ENCODE measurements around the gene CUX1. TPM values are rescaled to one million over a fixed set of nuclear protein-coding genes. Genes with fewer than 3 reads are reported as not detected.
A peak's percentile ranks its signal among the peaks of the same experiment; 100 is the strongest.

Gene CUX1
- total RNA-seq, 4 donors from 2014 or later = 93.8 to 156 (median 112) TPM

DNA sequence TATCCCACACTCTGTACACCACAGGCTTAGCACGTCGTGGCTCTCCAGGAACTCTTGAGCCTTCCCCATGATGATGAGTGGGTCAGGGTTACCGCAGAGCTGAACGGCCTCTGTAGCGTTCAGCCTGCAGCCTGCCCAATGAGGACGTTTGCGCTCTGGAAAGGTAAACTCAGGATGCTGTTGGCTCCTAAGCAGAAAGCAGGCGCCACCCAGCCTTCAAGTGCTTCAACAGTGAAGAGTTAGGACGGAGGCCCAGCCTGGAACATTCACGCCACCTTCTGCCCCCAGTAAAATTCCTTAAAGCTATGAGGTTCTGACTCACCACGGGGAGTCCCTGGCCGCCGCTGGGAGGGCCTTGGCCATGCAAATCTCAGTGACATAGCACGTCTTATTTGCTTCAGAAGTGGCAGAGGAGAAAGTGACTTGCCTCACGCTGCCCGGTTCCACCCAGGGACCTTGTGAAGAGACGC lies 307.7 kb downstream of the CUX1 start:
- peak; percentile 94 to 95 for DNase-seq
- no peaks in the 10 kb centered on the region for H3K27me3 ChIP-seq
- WGBS, 2 donors = 28 to 30% methylated on average over 16 to 17 of the region's 17 CpGs
- no peaks in the 10 kb centered on the region for H3K9me3 ChIP-seq
- TF ChIP-seq, protein P1, sequence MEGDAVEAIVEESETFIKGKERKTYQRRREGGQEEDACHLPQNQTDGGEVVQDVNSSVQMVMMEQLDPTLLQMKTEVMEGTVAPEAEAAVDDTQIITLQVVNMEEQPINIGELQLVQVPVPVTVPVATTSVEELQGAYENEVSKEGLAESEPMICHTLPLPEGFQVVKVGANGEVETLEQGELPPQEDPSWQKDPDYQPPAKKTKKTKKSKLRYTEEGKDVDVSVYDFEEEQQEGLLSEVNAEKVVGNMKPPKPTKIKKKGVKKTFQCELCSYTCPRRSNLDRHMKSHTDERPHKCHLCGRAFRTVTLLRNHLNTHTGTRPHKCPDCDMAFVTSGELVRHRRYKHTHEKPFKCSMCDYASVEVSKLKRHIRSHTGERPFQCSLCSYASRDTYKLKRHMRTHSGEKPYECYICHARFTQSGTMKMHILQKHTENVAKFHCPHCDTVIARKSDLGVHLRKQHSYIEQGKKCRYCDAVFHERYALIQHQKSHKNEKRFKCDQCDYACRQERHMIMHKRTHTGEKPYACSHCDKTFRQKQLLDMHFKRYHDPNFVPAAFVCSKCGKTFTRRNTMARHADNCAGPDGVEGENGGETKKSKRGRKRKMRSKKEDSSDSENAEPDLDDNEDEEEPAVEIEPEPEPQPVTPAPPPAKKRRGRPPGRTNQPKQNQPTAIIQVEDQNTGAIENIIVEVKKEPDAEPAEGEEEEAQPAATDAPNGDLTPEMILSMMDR (IDR thresholded peaks at IDR 0.05) = peak in 3 of 6 experiments; percentile 28 to 47 (median 31)
- TF ChIP-seq POLR2A (IDR thresholded peaks at IDR 0.05) = peak in 1 of 2 donors; percentile 45
- no peak overlapping the region for H3K4me3 ChIP-seq (replicated peaks in 1 of 3)
- intact Hi-C loops (cut with DNase I) = no loop called here
- H3K27ac ChIP-seq = peak overlapping the region; percentile 43 to 64 (median 60)
- no peaks in the 10 kb centered on the region for H3K36me3 ChIP-seq
- H3K4me1 ChIP-seq = peaks cover 6 to 35% of the 10 kb centered on the region in 2 donors

DNA sequence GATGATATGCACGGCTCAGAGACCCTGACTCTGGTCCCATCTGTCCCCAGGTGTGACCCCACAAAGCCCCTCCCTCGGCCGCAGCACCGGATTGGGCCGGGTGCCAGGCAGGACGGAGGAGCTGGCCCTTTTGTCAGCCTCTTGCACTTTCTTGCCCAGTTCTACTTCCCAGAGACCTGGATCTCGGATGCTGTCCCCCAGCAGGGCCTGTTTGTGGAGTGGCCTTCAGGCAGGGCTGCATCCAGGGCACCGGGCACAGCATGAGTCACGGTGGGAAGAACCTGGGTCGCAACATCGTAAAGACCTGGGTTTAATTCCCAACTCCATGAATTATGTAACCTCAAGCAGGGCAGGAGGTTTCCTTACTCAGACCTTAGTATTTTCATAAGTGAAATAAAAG lies 310.9 kb downstream of the CUX1 start:
- 76 to 81% methylated on average over 6 to 11 of the region's 11 CpGs for WGBS, 2 donors
- H3K27ac ChIP-seq = no peak overlapping the region
- H3K36me3 ChIP-seq = no peaks in the 10 kb centered on the region
- H3K9me3 ChIP-seq = no peaks in the 10 kb centered on the region
- no peak overlapping the region for H3K4me3 ChIP-seq (replicated peaks in 1 of 3)
- intact Hi-C loops (cut with DNase I) = no loop called here
- peaks cover 0 to 12% of the 10 kb centered on the region in 2 donors for H3K4me1 ChIP-seq
- no peak for TF ChIP-seq POLR2A (IDR thresholded peaks at IDR 0.05)
- TF ChIP-seq, protein P1 (IDR thresholded peaks at IDR 0.05) = no peak
- H3K27me3 ChIP-seq = no peaks in the 10 kb centered on the region
- no peak for DNase-seq

DNA sequence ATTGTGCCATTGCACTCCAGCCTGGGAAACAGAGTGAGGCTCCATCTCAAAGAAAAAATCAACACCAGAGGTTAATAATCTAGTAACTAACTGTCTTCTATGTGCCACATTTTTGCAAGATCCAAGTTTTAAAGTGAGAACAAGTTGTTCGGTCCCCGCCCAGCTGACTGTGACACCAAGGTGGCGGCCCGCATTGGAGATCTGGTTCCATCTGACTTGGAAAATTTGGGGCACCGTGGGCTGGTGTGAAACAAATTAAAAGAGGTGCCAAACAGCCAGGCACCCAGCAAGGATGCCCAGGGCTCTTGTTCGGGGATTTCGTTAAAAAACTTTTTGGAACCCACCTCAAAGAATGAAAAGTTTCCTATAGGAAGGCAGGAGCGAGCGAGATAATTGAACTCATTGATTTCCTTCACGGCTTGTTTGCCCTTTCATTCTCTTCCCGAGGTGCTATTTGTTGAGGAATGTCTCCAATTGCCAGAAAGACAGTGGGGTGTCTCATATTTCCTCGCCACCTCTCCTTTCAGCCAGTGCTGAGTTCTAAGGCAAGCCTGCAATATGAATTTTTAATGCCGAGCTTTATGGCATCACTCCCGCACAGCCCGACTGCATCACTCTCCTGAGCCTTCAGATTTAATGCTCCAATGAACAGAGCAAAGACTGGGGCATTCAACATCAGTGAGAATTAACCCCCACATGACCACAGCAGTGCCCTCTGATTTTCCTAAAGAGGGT lies 312.4 kb downstream of the CUX1 start:
- no peak overlapping the region for H3K27ac ChIP-seq
- no peak overlapping the region for H3K4me3 ChIP-seq (replicated peaks in 1 of 3)
- no peaks in the 10 kb centered on the region for H3K36me3 ChIP-seq
- H3K27me3 ChIP-seq = no peaks in the 10 kb centered on the region
- intact Hi-C loops (cut with DNase I) = no loop called here
- H3K4me1 ChIP-seq = peaks cover 0 to 10% of the 10 kb centered on the region in 2 donors
- H3K9me3 ChIP-seq = no peaks in the 10 kb centered on the region
- DNase-seq = peak in 1 of 2 donors; percentile 23
- whole genome bisulfite sequencing, 2 donors = 70 to 72% methylated on average over 15 of the region's 15 CpGs
- TF ChIP-seq, protein P1 (IDR thresholded peaks at IDR 0.05) = no peak
- no peak for TF ChIP-seq POLR2A (IDR thresholded peaks at IDR 0.05)

DNA sequence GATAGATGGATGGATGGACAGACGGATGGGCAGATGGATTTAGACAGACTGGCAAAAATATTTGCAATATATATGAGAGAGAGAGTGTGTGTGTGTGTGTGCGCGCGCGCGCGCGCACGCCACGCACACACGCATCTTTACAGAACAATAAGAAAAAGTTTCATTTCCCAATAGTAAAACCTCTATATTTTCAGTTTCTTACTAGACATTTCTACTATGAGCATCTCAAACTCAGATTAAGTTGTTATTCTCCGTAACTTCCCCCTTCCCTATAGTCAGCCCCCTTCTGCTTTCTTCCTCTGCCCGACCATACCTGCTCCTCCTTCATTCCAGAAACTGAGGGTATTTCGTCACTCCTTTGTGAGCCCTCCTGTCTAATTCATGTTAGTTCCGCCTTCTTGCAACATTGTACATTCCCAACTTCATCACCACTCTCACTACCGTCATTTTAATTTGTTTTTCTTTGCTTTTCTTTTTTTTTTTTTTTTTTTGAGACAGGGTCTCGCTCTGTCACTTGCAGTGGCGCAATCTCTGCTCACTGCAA lies 314.9 kb downstream of the CUX1 start:
- no peak for TF ChIP-seq POLR2A (IDR thresholded peaks at IDR 0.05)
- TF ChIP-seq, protein P1 (IDR thresholded peaks at IDR 0.05) = no peak
- DNase-seq = no peak
- H3K4me1 ChIP-seq = no peaks in the 10 kb centered on the region
- no peaks in the 10 kb centered on the region for H3K27me3 ChIP-seq
- H3K36me3 ChIP-seq = no peaks in the 10 kb centered on the region
- intact Hi-C loops (cut with DNase I) = no loop called here
- H3K4me3 ChIP-seq (replicated peaks in 1 of 3) = no peak overlapping the region
- 89 to 90% methylated on average over 18 of the region's 18 CpGs for WGBS, 2 donors
- no peaks in the 10 kb centered on the region for H3K9me3 ChIP-seq
- H3K27ac ChIP-seq = no peak overlapping the region

DNA sequence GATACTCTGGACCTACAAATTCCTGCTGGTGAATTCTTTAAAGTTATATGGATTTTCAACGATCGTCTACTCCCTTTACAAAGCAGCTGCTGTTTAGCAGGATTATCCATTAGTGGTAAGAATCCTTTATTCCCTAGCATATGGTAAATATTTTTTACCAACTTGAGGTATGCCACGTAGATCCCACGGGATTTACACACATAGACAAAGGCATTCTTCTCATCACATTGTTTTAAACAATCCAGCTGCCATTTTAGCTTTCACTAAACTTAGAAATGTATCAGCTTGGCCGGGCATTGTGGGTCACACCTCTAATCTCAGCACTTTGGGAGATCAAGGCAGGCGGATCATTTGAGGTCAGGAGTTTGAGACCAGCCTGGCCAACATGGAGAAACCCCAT lies 321.2 kb downstream of the CUX1 start:
- TF ChIP-seq, protein P1 (IDR thresholded peaks at IDR 0.05) = no peak
- TF ChIP-seq POLR2A (IDR thresholded peaks at IDR 0.05) = no peak
- Histone ChIP-seq H3K4me3 (replicated peaks in 1 of 3) (no peak overlapping the region), H3K9me3 (no peaks in the 10 kb centered on the region), H3K27ac (no peak overlapping the region), H3K36me3 (no peaks in the 10 kb centered on the region), H3K27me3 (no peaks in the 10 kb centered on the region), H3K4me1 (no peaks in the 10 kb centered on the region)
- DNase-seq = no peak
- 89 to 95% methylated on average over 6 of the region's 6 CpGs for WGBS, 2 donors
- intact Hi-C loops (cut with DNase I) = no loop called here
